ENCODE results near the gene MOV10L1. TPM values are rescaled to one million over a fixed set of nuclear protein-coding genes. Genes with fewer than 3 reads are reported as not detected.
"Not testable (repeated sequence)": the region's sequence is repeated elsewhere in the genome, so short reads cannot be mapped to it uniquely, and the experiment has no call there.

MOV10L1 gene
- total and polyA plus RNA-seq, 4 donors, result 0.27 to 11.9 (median 0.43) TPM

- ATAC-seq (ENCODE audit: insufficient read depth, low FRiP score), result no peak
- H3K9me3 ChIP-seq (ENCODE audit: control insufficient read depth in 4 of 4, insufficient read depth in 3 of 4, low read length in 3 of 4), result peaks cover 0 to 2% (median 0%) of the 10 kb centered on the region in 4 donors
- no peak overlapping the region for H3K4me3 ChIP-seq
- peaks cover 0 to 10% (median 4%) of the 10 kb centered on the region in 5 donors for H3K4me1 ChIP-seq (ENCODE audit: control insufficient read depth in 5 of 5, insufficient read depth in 5 of 5, low read length in 5 of 5)
- no peaks in the 10 kb centered on the region for H3K27me3 ChIP-seq (ENCODE audit: control insufficient read depth in 3 of 3, insufficient read depth in 3 of 3, low read length in 2 of 3)
- 80 to 89% methylated on average over 4 of the region's 4 CpGs for WGBS, 2 donors
- TF ChIP-seq CTCF (IDR thresholded peaks at IDR 0.05; ENCODE audit: control extremely low read depth, extremely low read depth), result no peak
- no peak overlapping the region for H3K27ac ChIP-seq (ENCODE audit: low read depth in 1 of 2, low read length in 1 of 2)
- no peak for DNase-seq
- no peak overlapping the region for H3K9ac ChIP-seq (ENCODE audit: insufficient read depth in 1 of 2, low read length in 2 of 2)
- H3K36me3 ChIP-seq (ENCODE audit: control insufficient read depth in 4 of 4, insufficient read depth in 4 of 4, low read length in 4 of 4), result peaks cover 0 to 9% (median 0%) of the 10 kb centered on the region in 4 donors
These were observed 42.1 kb downstream of the MOV10L1 start for GRCh38 chr22:50131894-50132293.

GRCh38 chr22:50134481-50134880 lies 44.7 kb downstream of the MOV10L1 start:
- H3K27me3 ChIP-seq (ENCODE audit: control insufficient read depth in 3 of 3, insufficient read depth in 3 of 3, low read length in 2 of 3), result no peaks in the 10 kb centered on the region
- TF ChIP-seq CTCF (IDR thresholded peaks at IDR 0.05; ENCODE audit: control extremely low read depth, extremely low read depth), result no peak
- 84 to 86% methylated on average over 10 of the region's 10 CpGs for WGBS, 2 donors

GRCh38 chr22:50136581-50137015 lies 46.8 kb downstream of the MOV10L1 start:
- DNase-seq (peak in 2 of 3 donors; percentile 38 to 43), ATAC-seq (ENCODE audit: insufficient read depth, low FRiP score) (no peak)
- peaks cover 0 to 18% (median 4%) of the 10 kb centered on the region in 5 donors for H3K4me1 ChIP-seq (ENCODE audit: control insufficient read depth in 5 of 5, insufficient read depth in 5 of 5, low read length in 5 of 5)
- H3K27ac ChIP-seq (ENCODE audit: low read depth in 1 of 2, low read length in 1 of 2), result no peak overlapping the region
- TF ChIP-seq CTCF (IDR thresholded peaks at IDR 0.05; ENCODE audit: control extremely low read depth, extremely low read depth), result no peak
- no peak overlapping the region for H3K9ac ChIP-seq (ENCODE audit: insufficient read depth in 1 of 2, low read length in 2 of 2)
- WGBS, 2 donors, result 69 to 77% methylated on average over 5 of the region's 5 CpGs
- H3K9me3 ChIP-seq (ENCODE audit: control insufficient read depth in 4 of 4, insufficient read depth in 3 of 4, low read length in 3 of 4), result peaks cover 0 to 2% (median 0%) of the 10 kb centered on the region in 4 donors
- no peaks in the 10 kb centered on the region for H3K27me3 ChIP-seq (ENCODE audit: control insufficient read depth in 3 of 3, insufficient read depth in 3 of 3, low read length in 2 of 3)
- H3K36me3 ChIP-seq (ENCODE audit: control insufficient read depth in 4 of 4, insufficient read depth in 4 of 4, low read length in 4 of 4), result peaks cover 0 to 5% (median 0%) of the 10 kb centered on the region in 4 donors
- H3K4me3 ChIP-seq, result no peak overlapping the region

More at GRCh38 chr22:50134481-50134880, 44.7 kb downstream of the MOV10L1 start:
- H3K27ac ChIP-seq (ENCODE audit: low read depth in 1 of 2, low read length in 1 of 2), result no peak overlapping the region
- DNase-seq (no peak), ATAC-seq (ENCODE audit: insufficient read depth, low FRiP score) (no peak)
- peaks cover 0 to 7% (median 0%) of the 10 kb centered on the region in 4 donors for H3K36me3 ChIP-seq (ENCODE audit: control insufficient read depth in 4 of 4, insufficient read depth in 4 of 4, low read length in 4 of 4)
- no peak overlapping the region for H3K9ac ChIP-seq (ENCODE audit: insufficient read depth in 1 of 2, low read length in 2 of 2)
- no peak overlapping the region for H3K4me3 ChIP-seq
- H3K9me3 ChIP-seq (ENCODE audit: control insufficient read depth in 4 of 4, insufficient read depth in 3 of 4, low read length in 3 of 4), result peaks cover 0 to 2% (median 0%) of the 10 kb centered on the region in 4 donors
- peaks cover 0 to 11% (median 4%) of the 10 kb centered on the region in 5 donors for H3K4me1 ChIP-seq (ENCODE audit: control insufficient read depth in 5 of 5, insufficient read depth in 5 of 5, low read length in 5 of 5)

- H3K36me3 ChIP-seq (ENCODE audit: control insufficient read depth in 4 of 4, insufficient read depth in 4 of 4, low read length in 4 of 4); H3K27me3 ChIP-seq (ENCODE audit: control insufficient read depth in 3 of 3, insufficient read depth in 3 of 3, low read length in 2 of 3); H3K9me3 ChIP-seq (ENCODE audit: control insufficient read depth in 4 of 4, insufficient read depth in 3 of 4, low read length in 3 of 4); DNase-seq; H3K9ac ChIP-seq (ENCODE audit: insufficient read depth in 1 of 2, low read length in 2 of 2); H3K27ac ChIP-seq (ENCODE audit: low read depth in 1 of 2, low read length in 1 of 2); ATAC-seq (ENCODE audit: insufficient read depth, low FRiP score); H3K4me3 ChIP-seq: not testable (repeated sequence)
- H3K4me1 ChIP-seq (ENCODE audit: control insufficient read depth in 5 of 5, insufficient read depth in 5 of 5, low read length in 5 of 5), result peaks cover 0 to 23% (median 4%) of the 10 kb centered on the region in 5 donors
- 97 to 98% methylated on average over 9 of the region's 9 CpGs for WGBS, 2 donors
These were observed 47.5 kb downstream of the MOV10L1 start for GRCh38 chr22:50137277-50137676.
